Endothelial cell (in vitro differentiated cells): ENCODE results near the gene GDF2. TPM values are rescaled to one million over a fixed set of nuclear protein-coding genes. Genes with fewer than 3 reads are reported as not detected.

Experiments used
- DNase-seq: peaks from one replicate; pipeline ENCODE4 v3.0.0; 2021; ENCODE audit warnings: low spot score
- H3K27ac Mint-ChIP-seq: one replicate; pipeline ENCODE4 v1.8.0; 2021; ENCODE audit warnings: mixed read lengths, inconsistent platforms; ENCODE audit not compliant: unreplicated experiment
- H3K27me3 Mint-ChIP-seq: one replicate; pipeline ENCODE4 v1.8.0; 2021; ENCODE audit warnings: mild to moderate bottlenecking, moderate library complexity, mixed read lengths, inconsistent platforms; ENCODE audit not compliant: unreplicated experiment
- H3K36me3 Mint-ChIP-seq: one replicate; pipeline ENCODE4 v1.8.0; 2021; ENCODE audit warnings: mild to moderate bottlenecking, low read depth, mixed read lengths, inconsistent platforms; ENCODE audit not compliant: unreplicated experiment
- H3K4me1 Mint-ChIP-seq: one replicate; pipeline ENCODE4 v1.8.0; 2021; ENCODE audit warnings: mild to moderate bottlenecking, mixed read lengths, inconsistent platforms; ENCODE audit not compliant: unreplicated experiment
- H3K4me3 Mint-ChIP-seq: one replicate; pipeline ENCODE4 v1.8.0; 2021; ENCODE audit warnings: mild to moderate bottlenecking, mixed read lengths, inconsistent platforms; ENCODE audit not compliant: unreplicated experiment
- H3K9me3 Mint-ChIP-seq: one replicate; pipeline ENCODE4 v1.8.0; 2021; ENCODE audit warnings: mixed read lengths, inconsistent platforms; ENCODE audit not compliant: unreplicated experiment
- total RNA-seq: library from RNA; stranded (reverse); fragmentation: NEBNext Ultra II Directional; extraction: Animal tissue kit (Norgen Biotek cat#: 25700); gene quantifications from one replicate; pipeline ENCODE4 v1.2.1, GENCODE V29; 2021; ENCODE audit not compliant: unreplicated experiment
- TF ChIP-seq, protein P1 (sequence below): fragments of 200-600 bp; sonication (generic); IDR thresholded peaks from one replicate; pipeline ENCODE4 v1.5.0; 2021; ENCODE audit warnings: antibody characterized with exemption; ENCODE audit not compliant: unreplicated experiment

Gene GDF2
- total RNA-seq, 1 donor from 2014 or later, result not detected

DNA sequence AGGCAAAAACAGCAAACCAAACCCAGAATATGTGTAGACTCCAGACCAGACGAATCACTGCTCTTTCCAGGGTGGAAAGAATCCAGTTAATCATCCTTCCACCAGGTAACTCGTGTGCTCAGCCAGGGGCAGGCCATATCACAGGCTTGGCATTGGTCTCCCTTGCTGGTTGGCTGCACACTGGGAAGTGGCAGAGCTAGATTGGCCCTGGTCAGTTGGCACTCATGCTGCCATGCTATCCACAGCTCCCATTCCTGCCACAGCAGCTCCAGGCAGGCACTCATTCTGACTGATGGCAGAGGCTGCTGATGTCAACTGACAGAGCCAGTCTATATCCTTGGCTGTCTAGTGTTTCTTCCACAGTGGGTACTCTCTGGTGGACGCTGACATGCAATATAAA, 31.9 kb upstream of the GDF2 start:
- no peak for DNase-seq
- Mint-ChIP-seq H3K36me3 (no peaks in the 10 kb centered on the region), H3K27ac (no peak overlapping the region), H3K27me3 (peaks cover 10% of the 10 kb centered on the region), H3K4me1 (peaks cover 17% of the 10 kb centered on the region), H3K4me3 (no peak overlapping the region), H3K9me3 (no peaks in the 10 kb centered on the region)
- TF ChIP-seq, protein P1, sequence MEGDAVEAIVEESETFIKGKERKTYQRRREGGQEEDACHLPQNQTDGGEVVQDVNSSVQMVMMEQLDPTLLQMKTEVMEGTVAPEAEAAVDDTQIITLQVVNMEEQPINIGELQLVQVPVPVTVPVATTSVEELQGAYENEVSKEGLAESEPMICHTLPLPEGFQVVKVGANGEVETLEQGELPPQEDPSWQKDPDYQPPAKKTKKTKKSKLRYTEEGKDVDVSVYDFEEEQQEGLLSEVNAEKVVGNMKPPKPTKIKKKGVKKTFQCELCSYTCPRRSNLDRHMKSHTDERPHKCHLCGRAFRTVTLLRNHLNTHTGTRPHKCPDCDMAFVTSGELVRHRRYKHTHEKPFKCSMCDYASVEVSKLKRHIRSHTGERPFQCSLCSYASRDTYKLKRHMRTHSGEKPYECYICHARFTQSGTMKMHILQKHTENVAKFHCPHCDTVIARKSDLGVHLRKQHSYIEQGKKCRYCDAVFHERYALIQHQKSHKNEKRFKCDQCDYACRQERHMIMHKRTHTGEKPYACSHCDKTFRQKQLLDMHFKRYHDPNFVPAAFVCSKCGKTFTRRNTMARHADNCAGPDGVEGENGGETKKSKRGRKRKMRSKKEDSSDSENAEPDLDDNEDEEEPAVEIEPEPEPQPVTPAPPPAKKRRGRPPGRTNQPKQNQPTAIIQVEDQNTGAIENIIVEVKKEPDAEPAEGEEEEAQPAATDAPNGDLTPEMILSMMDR, result no peak

DNA sequence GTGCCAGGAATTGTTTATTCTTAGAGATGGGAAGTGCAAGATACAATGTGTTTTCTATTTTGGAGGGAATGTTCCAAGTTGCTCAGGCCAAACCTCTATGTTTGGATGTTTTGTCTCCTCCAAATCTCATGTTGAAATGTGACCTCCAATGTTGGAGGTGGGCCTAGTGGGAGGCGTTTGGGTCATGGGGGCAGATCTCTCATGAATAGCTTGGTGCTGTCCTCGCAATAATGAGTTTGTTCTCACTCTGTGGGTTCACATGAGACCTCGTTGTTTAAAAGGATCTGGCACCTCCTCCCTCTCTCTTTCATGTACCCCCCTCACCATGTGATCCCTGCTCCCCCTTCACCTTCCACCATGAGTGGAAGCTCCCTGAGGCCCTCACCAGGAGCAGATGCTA, 30.6 kb upstream of the GDF2 start:
- Mint-ChIP-seq H3K4me1 (peaks cover 13% of the 10 kb centered on the region), H3K27me3 (peaks cover 6% of the 10 kb centered on the region)

DNA sequence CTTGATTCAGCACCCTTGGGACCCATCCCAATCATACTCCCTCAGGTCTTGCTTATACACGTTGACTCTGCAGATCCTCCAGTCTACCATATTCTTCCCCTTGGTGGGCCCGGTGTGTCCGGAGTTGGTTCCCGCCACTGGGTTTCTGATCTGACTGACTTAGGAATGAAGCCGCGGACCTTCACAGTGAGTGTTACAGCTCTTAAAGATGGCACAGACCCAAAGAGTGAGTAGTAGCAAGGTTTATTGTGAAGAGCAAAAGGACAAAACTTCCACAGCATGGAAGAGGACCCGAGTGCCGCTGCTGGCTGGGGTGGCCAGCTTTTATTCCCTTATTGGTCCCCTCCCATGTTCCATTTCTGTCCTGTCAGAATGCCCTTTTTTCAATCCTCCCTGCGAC, 28.2 kb upstream of the GDF2 start:
- Mint-ChIP-seq H3K27me3 (peaks cover 4% of the 10 kb centered on the region), H3K4me3 (no peak overlapping the region), H3K27ac (no peak overlapping the region), H3K36me3 (no peaks in the 10 kb centered on the region), H3K9me3 (no peaks in the 10 kb centered on the region), H3K4me1 (peaks cover 8% of the 10 kb centered on the region)
- no peak for DNase-seq
- TF ChIP-seq, protein P1, result no peak

More for the DNA sequence above, 30.6 kb upstream of the GDF2 start:
- DNase-seq, result no peak
- no peaks in the 10 kb centered on the region for H3K36me3 Mint-ChIP-seq
- H3K9me3 Mint-ChIP-seq, result no peaks in the 10 kb centered on the region
- H3K27ac Mint-ChIP-seq, result no peak overlapping the region
- no peak overlapping the region for H3K4me3 Mint-ChIP-seq
- TF ChIP-seq, protein P1, result no peak

DNA sequence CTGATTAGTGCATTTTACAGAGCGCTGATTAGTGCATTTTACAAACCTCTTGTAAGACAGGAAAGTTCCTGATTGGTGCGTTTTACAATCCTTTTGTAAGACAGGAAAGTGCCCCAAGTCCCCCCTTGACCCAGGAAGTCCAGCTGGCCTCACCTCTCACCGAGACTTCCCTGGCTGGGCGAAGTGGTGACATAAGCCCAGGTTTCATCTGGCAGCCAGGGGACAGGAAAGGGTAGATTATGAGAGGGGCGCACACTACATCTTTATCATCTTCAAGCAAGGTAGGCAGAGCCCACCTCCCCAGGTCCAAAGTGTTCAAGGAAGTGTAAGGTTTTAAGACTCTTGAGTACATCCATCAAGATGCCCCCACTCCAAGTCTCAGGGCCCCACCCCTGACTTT, 27.8 kb upstream of the GDF2 start:
- Mint-ChIP-seq H3K4me1 (peaks cover 8% of the 10 kb centered on the region), H3K36me3 (no peaks in the 10 kb centered on the region), H3K27ac (no peak overlapping the region), H3K27me3 (peaks cover 4% of the 10 kb centered on the region), H3K4me3 (no peak overlapping the region), H3K9me3 (no peaks in the 10 kb centered on the region)
- no peak for DNase-seq
- TF ChIP-seq, protein P1, result no peak

DNA sequence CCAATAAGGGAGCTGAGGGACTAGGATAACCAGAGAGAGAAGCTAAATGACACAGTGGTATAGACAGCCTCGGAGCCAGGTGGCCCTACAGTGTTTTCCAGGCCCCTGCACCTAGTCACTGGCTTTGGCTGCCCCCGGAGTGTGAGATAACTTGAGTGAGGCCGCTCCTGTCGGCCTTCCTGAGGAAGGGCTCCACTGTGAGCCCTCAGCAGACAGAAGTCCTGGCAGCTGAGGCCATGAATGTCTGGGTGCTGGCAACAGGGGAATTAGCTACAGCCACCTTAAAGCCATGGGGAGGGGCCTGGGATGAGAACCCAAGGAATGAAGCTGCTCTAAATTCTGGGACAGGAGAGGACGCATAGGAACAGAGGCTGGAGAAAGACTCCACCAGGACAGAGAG, 26.8 kb upstream of the GDF2 start:
- Mint-ChIP-seq H3K9me3 (no peaks in the 10 kb centered on the region), H3K4me1 (peaks cover 8% of the 10 kb centered on the region), H3K36me3 (no peaks in the 10 kb centered on the region), H3K4me3 (no peak overlapping the region), H3K27me3 (peaks cover 1% of the 10 kb centered on the region), H3K27ac (peak overlapping the region; percentile 19)
- no peak for DNase-seq
- TF ChIP-seq, protein P1, result no peak
